Measurements from ENCODE around the gene HOXB2.

Gene HOXB2

DNA sequence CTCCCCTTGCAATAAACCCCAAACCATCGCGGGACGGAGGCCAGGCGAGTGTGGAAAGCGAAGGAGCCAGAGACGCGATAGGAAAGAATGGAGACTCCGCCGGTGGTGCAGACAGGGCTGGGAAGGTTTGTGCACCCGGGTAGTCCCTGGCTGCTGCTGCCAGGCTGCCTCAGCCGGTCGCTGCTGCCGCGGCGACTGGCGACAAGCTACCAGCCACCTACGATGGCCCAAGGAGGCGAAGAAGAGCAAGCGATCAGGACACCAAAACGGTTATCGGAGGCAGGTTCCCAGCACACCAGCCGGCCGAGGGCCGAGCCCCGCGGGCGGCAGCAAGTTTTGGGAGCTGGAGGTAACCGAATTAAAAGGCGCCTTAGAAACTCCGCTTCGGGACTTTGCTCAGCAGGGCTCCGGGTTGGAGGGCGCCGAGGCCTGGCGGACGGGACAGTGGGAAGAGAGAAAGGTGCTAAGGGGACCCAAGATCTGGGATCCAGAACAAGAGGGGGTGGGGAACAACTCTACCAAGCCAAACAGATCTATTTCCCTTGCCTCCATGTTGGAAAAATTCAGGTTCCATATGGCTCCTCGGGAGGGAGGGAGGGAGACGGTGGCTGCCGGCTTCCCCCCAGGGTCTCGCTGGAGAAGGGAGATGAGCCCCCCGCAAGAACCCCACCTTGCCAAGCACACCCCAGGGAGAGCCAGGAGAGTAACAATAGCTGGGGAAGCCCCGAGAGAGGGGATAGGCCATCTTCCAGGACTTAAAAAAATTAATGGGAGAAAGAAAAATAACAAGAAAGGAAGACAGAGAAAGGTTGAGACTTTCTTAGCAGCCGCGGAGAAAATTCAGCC, 9.7 kb upstream of the HOXB2 start:
- no peak for TF ChIP-seq CTCF (conservative IDR thresholded peaks at IDR 0.05; ENCODE audit: low read depth, low read length)
- H3K4me3 ChIP-seq (ENCODE audit: low read depth, low read length): no peak overlapping the region
- DNase-seq (ENCODE audit: low read depth): no peak

- no peak overlapping the region for H3K4me3 ChIP-seq (ENCODE audit: low read depth, low read length)
- no peak for DNase-seq (ENCODE audit: low read depth)
- TF ChIP-seq CTCF (conservative IDR thresholded peaks at IDR 0.05; ENCODE audit: low read depth, low read length): no peak
These were observed 8.9 kb upstream of the HOXB2 start for GRCh38 chr17:48553826-48554225.

- TF ChIP-seq CTCF (conservative IDR thresholded peaks at IDR 0.05; ENCODE audit: low read depth, low read length): no peak
- H3K4me3 ChIP-seq (ENCODE audit: low read depth, low read length): no peak overlapping the region
- DNase-seq (ENCODE audit: low read depth): no peak
These were observed 8.3 kb upstream of the HOXB2 start for GRCh38 chr17:48553190-48553547.

- DNase-seq (ENCODE audit: low read depth): no peak
These were observed 7.7 kb upstream of the HOXB2 start for GRCh38 chr17:48552466-48553189.

DNA sequence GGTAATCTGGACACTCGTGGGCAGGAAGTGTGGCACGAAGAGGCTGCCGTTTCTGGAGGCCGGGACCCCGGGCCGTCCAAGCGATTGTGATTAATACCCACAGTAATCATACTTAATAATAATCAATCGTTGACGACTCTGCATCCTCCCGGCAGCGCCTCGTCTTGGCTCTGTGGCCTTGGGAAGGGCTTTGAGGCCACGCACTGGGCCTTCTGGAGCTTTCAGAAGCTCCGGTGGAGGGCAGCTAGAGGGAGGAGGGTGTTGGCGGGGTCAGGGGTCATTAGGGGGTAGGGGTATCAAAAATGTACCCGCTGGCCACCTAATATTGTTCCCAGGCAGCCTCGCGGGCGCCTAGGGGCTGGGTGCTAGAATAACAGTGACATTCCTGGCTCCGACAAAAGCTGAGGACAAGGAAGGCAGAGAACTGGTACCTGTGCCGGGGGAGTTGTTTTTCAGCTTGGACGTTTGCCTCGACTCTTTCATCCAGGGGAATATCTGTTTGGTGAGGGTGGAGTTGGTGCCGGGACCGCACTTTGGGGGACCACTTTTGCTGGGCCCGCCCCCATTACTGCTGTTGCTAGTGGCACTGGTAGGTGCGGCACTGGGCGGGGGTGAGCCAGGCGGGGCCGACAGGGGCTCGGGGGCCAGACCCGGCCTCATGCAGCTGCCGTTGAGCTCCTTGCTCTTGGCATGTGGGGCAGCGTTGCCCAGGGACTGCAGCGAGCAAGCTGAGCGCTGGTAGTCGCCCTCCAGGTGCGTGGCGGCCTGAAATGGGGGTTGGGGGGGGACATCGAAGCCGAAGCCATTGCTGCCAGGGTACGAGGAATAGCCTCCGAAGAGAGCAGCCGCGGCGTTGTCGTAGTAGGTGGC, 6.9 kb upstream of the HOXB2 start:
- H3K4me3 ChIP-seq (ENCODE audit: low read depth, low read length): no peak overlapping the region
- DNase-seq (ENCODE audit: low read depth): no peak
- no peak for TF ChIP-seq CTCF (conservative IDR thresholded peaks at IDR 0.05; ENCODE audit: low read depth, low read length)

More at GRCh38 chr17:48552466-48553189, 7.7 kb upstream of the HOXB2 start:
- TF ChIP-seq CTCF (conservative IDR thresholded peaks at IDR 0.05; ENCODE audit: low read depth, low read length): no peak
- no peak overlapping the region for H3K4me3 ChIP-seq (ENCODE audit: low read depth, low read length)

GRCh38 chr17:48551214-48551555, 6.3 kb upstream of the HOXB2 start:
- no peak overlapping the region for H3K4me3 ChIP-seq (ENCODE audit: low read depth, low read length)
- DNase-seq (ENCODE audit: low read depth): no peak
- TF ChIP-seq CTCF (conservative IDR thresholded peaks at IDR 0.05; ENCODE audit: low read depth, low read length): no peak
